Endothelial cell (in vitro differentiated cells): ENCODE data around the gene APOM. TPM values are rescaled to one million over a fixed set of nuclear protein-coding genes. Genes with fewer than 3 reads are reported as not detected.
A peak's percentile ranks its signal among the peaks of the same experiment; 100 is the strongest.

Experiments
- DNase-seq: peaks from one replicate; pipeline ENCODE4 v3.0.0; 2021; ENCODE audit warnings: low spot score
- H3K27ac Mint-ChIP-seq: one replicate; pipeline ENCODE4 v1.8.0; 2021; ENCODE audit warnings: mixed read lengths, inconsistent platforms; ENCODE audit not compliant: unreplicated experiment
- H3K27me3 Mint-ChIP-seq: one replicate; pipeline ENCODE4 v1.8.0; 2021; ENCODE audit warnings: mild to moderate bottlenecking, moderate library complexity, mixed read lengths, inconsistent platforms; ENCODE audit not compliant: unreplicated experiment
- H3K36me3 Mint-ChIP-seq: one replicate; pipeline ENCODE4 v1.8.0; 2021; ENCODE audit warnings: mild to moderate bottlenecking, low read depth, mixed read lengths, inconsistent platforms; ENCODE audit not compliant: unreplicated experiment
- H3K4me1 Mint-ChIP-seq: one replicate; pipeline ENCODE4 v1.8.0; 2021; ENCODE audit warnings: mild to moderate bottlenecking, mixed read lengths, inconsistent platforms; ENCODE audit not compliant: unreplicated experiment
- H3K4me3 Mint-ChIP-seq: one replicate; pipeline ENCODE4 v1.8.0; 2021; ENCODE audit warnings: mild to moderate bottlenecking, mixed read lengths, inconsistent platforms; ENCODE audit not compliant: unreplicated experiment
- H3K9me3 Mint-ChIP-seq: one replicate; pipeline ENCODE4 v1.8.0; 2021; ENCODE audit warnings: mixed read lengths, inconsistent platforms; ENCODE audit not compliant: unreplicated experiment
- CTCF ChIP-seq: fragments of 200-600 bp; sonication (generic); IDR thresholded peaks from one replicate; pipeline ENCODE4 v1.5.0; 2021; ENCODE audit warnings: antibody characterized with exemption; ENCODE audit not compliant: unreplicated experiment
- total RNA-seq: library from RNA; stranded (reverse); fragmentation: NEBNext Ultra II Directional; extraction: Animal tissue kit (Norgen Biotek cat#: 25700); gene quantifications from one replicate; pipeline ENCODE4 v1.2.1, GENCODE V29; 2021; ENCODE audit not compliant: unreplicated experiment

Gene APOM
- total RNA-seq, 1 donor from 2014 or later, result 0.92 TPM

GRCh38 chr6:31651602-31652191 is 4.0 kb upstream of the APOM start:
- no peak for DNase-seq
- Mint-ChIP-seq H3K36me3 (peaks cover 20% of the 10 kb centered on the region), H3K4me1 (peaks cover 16% of the 10 kb centered on the region), H3K27me3 (peaks cover 6% of the 10 kb centered on the region), H3K9me3 (no peaks in the 10 kb centered on the region), H3K27ac (peak overlapping the region; percentile 98), H3K4me3 (peak overlapping the region; percentile 97)
- no peak for TF ChIP-seq CTCF

- DNase-seq, result peak; percentile 16
- H3K27me3 Mint-ChIP-seq, result peaks cover 6% of the 10 kb centered on the region
- peaks cover 16% of the 10 kb centered on the region for H3K36me3 Mint-ChIP-seq
- TF ChIP-seq CTCF, result no peak
- peak overlapping the region; percentile 93 for H3K4me3 Mint-ChIP-seq
- peak overlapping the region; percentile 97 for H3K27ac Mint-ChIP-seq
- H3K4me1 Mint-ChIP-seq, result peaks cover 21% of the 10 kb centered on the region
- no peaks in the 10 kb centered on the region for H3K9me3 Mint-ChIP-seq
Observed at GRCh38 chr6:31652925-31653724, 2.6 kb upstream of the APOM start.

GRCh38 chr6:31654574-31655348 is 933 bp upstream of the APOM start:
- H3K4me3 Mint-ChIP-seq, result no peak overlapping the region
- H3K36me3 Mint-ChIP-seq, result peaks cover 7% of the 10 kb centered on the region
- TF ChIP-seq CTCF, result no peak
- no peak overlapping the region for H3K27ac Mint-ChIP-seq
- H3K4me1 Mint-ChIP-seq, result peaks cover 25% of the 10 kb centered on the region
- H3K9me3 Mint-ChIP-seq, result no peaks in the 10 kb centered on the region
- H3K27me3 Mint-ChIP-seq, result peaks cover 11% of the 10 kb centered on the region
- DNase-seq, result no peak

GRCh38 chr6:31657406-31658157 is 1.9 kb downstream of the APOM start:
- peaks cover 7% of the 10 kb centered on the region for H3K36me3 Mint-ChIP-seq
- DNase-seq, result no peak
- no peak for TF ChIP-seq CTCF
- H3K27me3 Mint-ChIP-seq, result peaks cover 7% of the 10 kb centered on the region
- H3K9me3 Mint-ChIP-seq, result no peaks in the 10 kb centered on the region
- peak overlapping the region; percentile 48 for H3K27ac Mint-ChIP-seq
- H3K4me3 Mint-ChIP-seq, result peak overlapping the region; percentile 62
- peaks cover 17% of the 10 kb centered on the region for H3K4me1 Mint-ChIP-seq
